AG20443 (cell line): ENCODE results near the gene TMEM60.
"Not testable (repeated sequence)": the region's sequence is repeated elsewhere in the genome, so short reads cannot be mapped to it uniquely, and the experiment has no call there.

Source experiments
- DNase-seq: peaks from one replicate; pipeline ENCODE4 v3.0.0; 2012; ENCODE audit warnings: low spot score, mixed read lengths

The TMEM60 gene, protein sequence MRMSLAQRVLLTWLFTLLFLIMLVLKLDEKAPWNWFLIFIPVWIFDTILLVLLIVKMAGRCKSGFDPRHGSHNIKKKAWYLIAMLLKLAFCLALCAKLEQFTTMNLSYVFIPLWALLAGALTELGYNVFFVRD

GRCh38 chr7:77798394-77799077 is at the start of gene TMEM60, which contains the start of gene PHTF2:
TMEM60 (minus strand) TSS chr7:77798434; CDS start chr7:77794373, 4,061 bp downstream.
PHTF2 (plus strand) TSS chr7:77798773.
- peak; percentile 98 for DNase-seq

DNA sequence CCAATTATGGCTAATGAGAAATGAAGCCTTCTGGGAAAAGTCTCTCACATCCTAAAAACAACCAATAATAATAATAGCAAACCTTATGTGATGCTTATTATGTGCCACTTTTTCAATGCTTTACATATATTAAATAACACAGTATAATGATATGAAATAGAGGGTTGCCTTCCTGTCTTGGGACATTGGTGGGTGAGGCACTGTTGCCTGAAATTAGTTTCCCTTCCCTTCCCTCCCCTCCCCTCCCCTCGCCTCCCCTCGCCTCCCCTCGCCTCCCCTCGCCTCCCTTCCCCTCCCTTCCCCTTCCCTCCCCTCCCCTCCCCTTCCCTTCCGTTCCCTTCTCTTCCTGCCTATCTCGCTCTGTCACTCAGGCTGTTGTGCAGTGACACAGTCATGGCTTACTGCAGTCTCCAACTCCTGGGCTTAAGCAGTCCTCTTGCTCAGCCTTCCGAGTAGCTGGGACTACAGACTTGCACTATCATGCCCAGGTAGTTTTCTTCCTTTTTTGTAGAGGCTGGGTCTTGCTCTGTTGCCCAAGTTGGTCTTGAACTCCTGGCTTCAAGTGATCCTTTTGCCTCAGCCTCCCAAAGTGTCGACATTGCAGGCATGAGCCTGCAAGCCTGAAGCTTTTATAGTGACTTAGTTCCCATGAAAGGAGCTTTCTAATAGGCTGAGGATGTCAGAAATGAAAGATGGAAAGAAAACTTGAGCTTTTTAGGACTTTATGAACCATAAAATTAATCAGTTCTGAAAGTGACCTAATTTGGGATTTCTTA is 48.3 kb upstream of the TMEM60 start:
- no peak for DNase-seq

- DNase-seq: no peak
Observed at GRCh38 chr7:77843194-77843593, 45.0 kb upstream of the TMEM60 start.

- DNase-seq: no peak
Observed at GRCh38 chr7:77839919-77840318, 41.7 kb upstream of the TMEM60 start.

- no peak for DNase-seq
Observed at GRCh38 chr7:77838929-77839491, 40.8 kb upstream of the TMEM60 start.

- DNase-seq: no peak
Observed at GRCh38 chr7:77837966-77838365, 39.7 kb upstream of the TMEM60 start.

GRCh38 chr7:77837275-77837674 is 39.0 kb upstream of the TMEM60 start:
- no peak for DNase-seq

GRCh38 chr7:77836425-77836824 is 38.2 kb upstream of the TMEM60 start:
- not testable (repeated sequence) for DNase-seq

GRCh38 chr7:77833136-77833535 is 34.9 kb upstream of the TMEM60 start:
- DNase-seq: peak; percentile 20

DNA sequence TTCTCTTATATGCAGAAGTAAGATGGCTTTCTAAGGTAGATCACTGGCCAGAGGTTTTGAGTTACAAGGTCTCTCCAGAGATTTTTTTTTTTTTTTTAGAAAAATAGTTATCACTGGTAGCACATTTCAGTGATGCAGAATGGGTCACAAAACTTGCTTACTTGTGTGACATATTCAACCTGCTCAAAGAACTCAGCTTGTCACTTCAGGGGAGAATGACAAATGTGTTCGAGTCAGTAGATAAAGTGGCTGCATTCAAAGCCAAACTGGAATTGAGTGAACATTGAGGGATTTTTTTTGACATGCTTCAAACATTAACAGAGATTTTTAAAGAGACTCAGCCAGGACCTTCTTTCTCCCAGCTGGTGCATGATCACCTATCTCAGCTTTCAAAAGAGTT is 33.7 kb upstream of the TMEM60 start:
- DNase-seq: no peak

GRCh38 chr7:77831481-77831880 is 33.2 kb upstream of the TMEM60 start:
- no peak for DNase-seq

DNA sequence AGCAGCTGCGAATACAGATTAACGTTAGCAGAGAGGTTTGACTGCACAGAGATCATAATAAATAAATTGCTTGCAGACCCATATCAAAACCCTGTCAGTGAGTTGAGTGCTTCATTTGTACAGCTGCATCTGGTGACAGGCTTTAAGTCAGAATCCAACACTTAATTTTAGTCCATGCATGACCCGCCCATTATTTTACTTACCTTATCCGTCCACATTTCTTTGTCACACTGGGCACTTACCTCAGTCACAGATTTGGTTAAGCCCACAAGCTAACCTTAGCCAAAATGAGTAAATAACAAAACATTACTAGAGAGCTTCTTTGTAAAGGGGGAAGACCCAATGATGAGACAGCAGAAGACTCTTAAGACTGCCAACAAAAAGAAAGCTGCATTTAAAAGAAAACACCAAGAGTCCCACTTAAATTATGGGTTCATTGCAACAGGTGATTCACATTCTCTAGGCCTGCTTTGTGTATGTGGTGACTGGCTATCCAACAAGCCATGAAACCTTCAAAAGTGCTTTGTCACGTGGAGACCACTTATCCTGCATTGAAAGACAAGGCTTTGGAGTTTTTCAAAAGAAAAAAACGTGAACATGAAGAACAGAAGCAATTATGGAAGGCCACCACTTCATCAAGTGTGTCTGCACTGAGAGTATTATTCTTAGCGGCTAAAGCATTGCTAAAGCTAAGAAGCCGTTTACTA is 32.6 kb upstream of the TMEM60 start:
- no peak for DNase-seq

GRCh38 chr7:77827999-77828398 is 29.8 kb upstream of the TMEM60 start:
- DNase-seq: no peak

DNA sequence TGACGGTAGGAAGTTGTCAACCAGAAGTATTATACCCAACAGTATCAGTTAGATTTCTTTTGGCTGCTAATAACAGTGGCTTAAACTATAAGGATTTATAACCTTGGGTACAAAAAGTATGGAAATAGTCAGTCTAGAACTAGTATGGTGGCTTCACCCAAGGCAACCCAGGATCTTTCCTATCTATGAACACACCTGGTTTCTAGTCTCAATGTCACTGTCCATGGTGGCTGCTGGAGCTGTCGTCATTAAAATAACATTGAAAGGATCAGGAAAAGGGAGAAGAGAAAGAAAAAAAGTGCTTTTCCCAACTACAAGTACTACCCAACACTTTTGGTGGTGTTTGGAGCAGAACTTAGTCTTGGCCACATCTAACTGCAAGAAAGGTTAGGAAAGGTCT is 28.1 kb upstream of the TMEM60 start:
- no peak for DNase-seq

- DNase-seq: no peak
Observed at GRCh38 chr7:77825131-77825530, 26.9 kb upstream of the TMEM60 start.

DNA sequence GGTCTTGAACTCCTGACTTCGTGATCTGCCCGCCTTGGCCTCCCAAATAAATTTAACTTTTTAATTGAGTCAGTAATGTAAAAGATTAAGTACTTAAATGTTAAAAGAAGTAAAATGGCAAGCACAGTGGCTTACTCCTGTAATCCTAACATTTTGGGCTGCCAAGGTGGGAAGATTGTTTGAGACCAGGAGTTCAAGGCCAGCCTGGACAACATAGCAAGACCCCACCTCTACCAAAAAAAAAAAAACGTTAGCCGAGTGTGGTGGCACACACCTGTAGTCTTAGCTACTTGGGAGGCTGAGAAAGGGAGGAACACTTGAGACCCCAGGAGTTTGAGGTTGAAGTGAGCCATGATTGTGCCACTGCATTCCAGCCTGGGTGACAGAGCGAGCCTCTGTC is 26.4 kb upstream of the TMEM60 start:
- no peak for DNase-seq

DNA sequence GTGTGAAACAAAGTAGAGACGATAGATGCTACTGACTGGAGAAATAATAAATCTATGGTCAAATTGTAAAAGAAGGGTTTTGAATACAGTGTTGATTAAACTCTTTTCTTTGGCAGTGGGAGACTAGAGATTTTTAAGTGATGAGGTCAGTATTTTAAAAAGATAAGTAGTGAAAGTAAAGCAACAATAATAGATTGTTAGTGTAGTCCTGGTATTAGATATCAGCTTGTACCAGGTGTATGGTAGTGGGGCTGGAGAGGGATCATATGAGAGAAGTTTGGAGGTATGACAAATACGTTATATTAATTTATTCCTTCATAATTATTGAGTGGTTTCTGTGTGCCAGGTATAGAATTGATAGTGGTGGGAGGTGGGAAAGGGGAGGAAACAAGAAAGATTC is 25.6 kb upstream of the TMEM60 start:
- DNase-seq: no peak

GRCh38 chr7:77822269-77822668 is 24.0 kb upstream of the TMEM60 start:
- DNase-seq: no peak

- no peak for DNase-seq
Observed at GRCh38 chr7:77820967-77821366, 22.7 kb upstream of the TMEM60 start.

DNA sequence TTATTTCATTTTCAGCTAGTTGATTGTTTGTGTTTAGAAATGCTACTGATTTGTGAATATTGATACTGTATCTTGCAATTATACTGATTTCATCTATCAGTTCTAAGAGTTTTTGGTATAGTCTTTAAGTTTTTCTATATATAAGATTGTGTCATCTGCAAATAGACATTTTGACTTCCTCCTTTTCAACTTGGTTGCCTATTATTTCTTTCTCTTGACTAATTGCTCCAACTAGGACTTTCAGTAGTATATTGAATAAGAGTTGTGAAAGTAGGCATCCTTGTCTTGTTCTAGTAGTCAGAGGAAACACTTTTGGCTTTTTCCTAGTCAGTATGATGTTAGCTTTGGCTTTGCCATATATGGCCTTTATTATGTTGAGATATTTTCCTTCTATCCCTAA is 20.8 kb upstream of the TMEM60 start:
- DNase-seq: no peak

GRCh38 chr7:77813180-77813579 is 14.9 kb upstream of the TMEM60 start:
- no peak for DNase-seq

- peak; percentile 50 for DNase-seq
Observed at GRCh38 chr7:77812290-77812685, 14.1 kb upstream of the TMEM60 start.
